Loucy (cell line): ENCODE data around the gene ZNF662.

Experiments
- H2AFZ ChIP-seq: fragments of 200-600 bp; sonication (generic); 2 replicates; pipeline ENCODE4 v1.6.0; 2016; ENCODE audit warnings: antibody characterized with exemption, mild to moderate bottlenecking, low read length, moderate library complexity
- H3F3A ChIP-seq: fragments of 200-600 bp; 2 replicates; pipeline ENCODE4 v1.6.0; 2016; ENCODE audit warnings: antibody characterized with exemption, low read depth, mild to moderate bottlenecking
- H3K27me3 ChIP-seq: fragments of 200-600 bp; sonication (generic); 2 replicates; pipeline ENCODE4 v1.6.1; 2014; ENCODE audit warnings: low read length, mild to moderate bottlenecking; ENCODE audit not compliant: insufficient read depth, poor library complexity, severe bottlenecking
- H3K36me3 ChIP-seq: fragments of 200-600 bp; sonication (generic); 2 replicates; pipeline ENCODE4 v1.6.1; 2016; ENCODE audit warnings: low read length; ENCODE audit not compliant: insufficient read depth
- H3K4me1 ChIP-seq: fragments of 200-600 bp; sonication (generic); 2 replicates; pipeline ENCODE4 v1.5.1; 2014; ENCODE audit warnings: low read length, mild to moderate bottlenecking; ENCODE audit not compliant: insufficient read depth, poor library complexity, severe bottlenecking
- H3K4me2 ChIP-seq: fragments of 200-600 bp; sonication (generic); 2 replicates; pipeline ENCODE4 v1.6.0; 2014; ENCODE audit warnings: antibody characterized with exemption, low read length, low read depth, mild to moderate bottlenecking; ENCODE audit not compliant: poor library complexity, severe bottlenecking
- H3K4me3 ChIP-seq: fragments of 200-600 bp; sonication (generic); 2 replicates; pipeline ENCODE4 v1.5.1; 2014; ENCODE audit warnings: low read length, mild to moderate bottlenecking, mixed read lengths; ENCODE audit not compliant: poor library complexity, severe bottlenecking
- H3K79me2 ChIP-seq: fragments of 200-600 bp; sonication (generic); 2 replicates; pipeline ENCODE4 v1.6.1; 2014; ENCODE audit warnings: low read length; ENCODE audit not compliant: insufficient read depth
- H3K9ac ChIP-seq: fragments of 200-600 bp; sonication (generic); 2 replicates; pipeline ENCODE4 v1.6.0; 2014; ENCODE audit warnings: mild to moderate bottlenecking, low read depth, low read length, moderate library complexity; ENCODE audit not compliant: poor library complexity, severe bottlenecking
- H3K9me2 ChIP-seq: fragments of 200-600 bp; sonication (generic); replicated peaks from 2 replicates; pipeline ENCODE4 v1.6.1; 2016; ENCODE audit warnings: low read depth, low read length, mixed read lengths
- H3K9me3 ChIP-seq: fragments of 200-600 bp; sonication (generic); 2 replicates; pipeline ENCODE4 v1.6.1; 2014; ENCODE audit warnings: mild to moderate bottlenecking, antibody characterized with exemption, low read length, low read depth; ENCODE audit not compliant: insufficient read depth
- H4K20me1 ChIP-seq: fragments of 200-600 bp; sonication (generic); 2 replicates; pipeline ENCODE4 v1.6.0; 2014; ENCODE audit warnings: antibody characterized with exemption, low read length, mild to moderate bottlenecking; ENCODE audit not compliant: insufficient read depth, poor library complexity, severe bottlenecking
- EZH2phosphoT487 ChIP-seq: fragments of 200-600 bp; IDR thresholded peaks from 2 replicates; pipeline ENCODE4 v1.6.1; 2018; ENCODE audit warnings: antibody characterized with exemption, mild to moderate bottlenecking, moderate library complexity, borderline replicate concordance
- TF ChIP-seq, protein P1 (sequence below): fragments of 200-600 bp; sonication (generic); conservative IDR thresholded peaks from 2 replicates; pipeline ENCODE4 v1.5.1; 2014; ENCODE audit warnings: mild to moderate bottlenecking, antibody characterized with exemption, low read length

The ZNF662 gene

GRCh38 chr3:42871592-42872196 lies 34.2 kb upstream of the ZNF662 start:
- no peaks in the 10 kb centered on the region for H4K20me1 ChIP-seq
- H3K27me3 ChIP-seq: no peaks in the 10 kb centered on the region
- H3F3A ChIP-seq: no peaks in the 10 kb centered on the region
- H3K4me1 ChIP-seq: peaks cover 5% of the 10 kb centered on the region
- no peak overlapping the region for H3K4me2 ChIP-seq
- H2AFZ ChIP-seq: no peak overlapping the region
- H3K9ac ChIP-seq: no peak overlapping the region
- H3K79me2 ChIP-seq: no peaks in the 10 kb centered on the region
- H3K4me3 ChIP-seq: no peak overlapping the region
- H3K9me3 ChIP-seq: no peaks in the 10 kb centered on the region
- no peaks in the 10 kb centered on the region for H3K9me2 ChIP-seq
- no peak for TF ChIP-seq EZH2phosphoT487
- TF ChIP-seq, protein P1, sequence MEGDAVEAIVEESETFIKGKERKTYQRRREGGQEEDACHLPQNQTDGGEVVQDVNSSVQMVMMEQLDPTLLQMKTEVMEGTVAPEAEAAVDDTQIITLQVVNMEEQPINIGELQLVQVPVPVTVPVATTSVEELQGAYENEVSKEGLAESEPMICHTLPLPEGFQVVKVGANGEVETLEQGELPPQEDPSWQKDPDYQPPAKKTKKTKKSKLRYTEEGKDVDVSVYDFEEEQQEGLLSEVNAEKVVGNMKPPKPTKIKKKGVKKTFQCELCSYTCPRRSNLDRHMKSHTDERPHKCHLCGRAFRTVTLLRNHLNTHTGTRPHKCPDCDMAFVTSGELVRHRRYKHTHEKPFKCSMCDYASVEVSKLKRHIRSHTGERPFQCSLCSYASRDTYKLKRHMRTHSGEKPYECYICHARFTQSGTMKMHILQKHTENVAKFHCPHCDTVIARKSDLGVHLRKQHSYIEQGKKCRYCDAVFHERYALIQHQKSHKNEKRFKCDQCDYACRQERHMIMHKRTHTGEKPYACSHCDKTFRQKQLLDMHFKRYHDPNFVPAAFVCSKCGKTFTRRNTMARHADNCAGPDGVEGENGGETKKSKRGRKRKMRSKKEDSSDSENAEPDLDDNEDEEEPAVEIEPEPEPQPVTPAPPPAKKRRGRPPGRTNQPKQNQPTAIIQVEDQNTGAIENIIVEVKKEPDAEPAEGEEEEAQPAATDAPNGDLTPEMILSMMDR: no peak
- no peaks in the 10 kb centered on the region for H3K36me3 ChIP-seq

- H3K79me2 ChIP-seq: no peaks in the 10 kb centered on the region
- no peaks in the 10 kb centered on the region for H3K9me3 ChIP-seq
- H4K20me1 ChIP-seq: no peaks in the 10 kb centered on the region
- H3F3A ChIP-seq: no peaks in the 10 kb centered on the region
- no peak overlapping the region for H3K4me3 ChIP-seq
- TF ChIP-seq, protein P1: no peak
- TF ChIP-seq EZH2phosphoT487: no peak
- no peaks in the 10 kb centered on the region for H3K36me3 ChIP-seq
- H3K9ac ChIP-seq: no peak overlapping the region
- no peaks in the 10 kb centered on the region for H3K9me2 ChIP-seq
- H2AFZ ChIP-seq: no peak overlapping the region
- peaks cover 5% of the 10 kb centered on the region for H3K4me1 ChIP-seq
- H3K27me3 ChIP-seq: no peaks in the 10 kb centered on the region
- H3K4me2 ChIP-seq: no peak overlapping the region
Observed at GRCh38 chr3:42872718-42873117, 33.2 kb upstream of the ZNF662 start.

GRCh38 chr3:42873221-42873982 lies 32.5 kb upstream of the ZNF662 start:
- Histone ChIP-seq H3K36me3 (no peaks in the 10 kb centered on the region), H3K4me3 (no peak overlapping the region), H3K4me2 (no peak overlapping the region), H3K9me3 (no peaks in the 10 kb centered on the region), H3F3A (no peaks in the 10 kb centered on the region), H3K9ac (no peak overlapping the region), H3K9me2 (no peaks in the 10 kb centered on the region), H4K20me1 (no peaks in the 10 kb centered on the region), H3K27me3 (no peaks in the 10 kb centered on the region), H3K4me1 (peaks cover 5% of the 10 kb centered on the region), H2AFZ (no peak overlapping the region), H3K79me2 (no peaks in the 10 kb centered on the region)
- TF ChIP-seq, protein P1: no peak
- no peak for TF ChIP-seq EZH2phosphoT487
